GM21825 (cell line): ENCODE data around the gene CXorf51A.
"Not testable (repeated sequence)": the region's sequence is repeated elsewhere in the genome, so short reads cannot be mapped to it uniquely, and the experiment has no call there.

Experiments used
- ATAC-seq: cut with Tn5 transposase; IDR thresholded peaks from one replicate; pipeline ENCODE4 v1.9.1; 2021; ENCODE audit warnings: mild to moderate bottlenecking, moderate library complexity; ENCODE audit not compliant: unreplicated experiment

Gene CXorf51A

DNA sequence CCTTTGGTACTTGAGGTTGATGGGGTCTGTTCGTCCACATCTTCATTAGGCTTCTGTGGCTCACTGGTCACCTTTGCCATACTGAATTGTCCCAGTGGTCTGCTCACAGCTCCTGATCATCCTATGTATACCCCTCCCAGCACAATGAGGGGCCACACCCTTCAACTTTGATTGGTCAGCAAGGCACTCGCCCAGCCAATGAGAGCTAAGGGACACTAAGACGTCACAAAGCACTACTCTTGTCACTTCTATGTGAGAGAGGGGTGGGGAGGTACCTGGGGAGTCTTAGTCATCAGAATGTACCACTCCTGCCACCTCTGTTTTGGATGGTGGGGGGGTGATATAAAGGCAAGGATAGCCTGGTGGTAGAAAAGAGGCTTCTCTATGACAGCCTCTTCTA lies at the start of gene CXorf51A:
Gene CXorf51A (minus strand): TSS at position 101 of the 400 bp plus-strand sequence. CDS start 21 bp downstream, at position 80.
- ATAC-seq, result not testable (repeated sequence)

DNA sequence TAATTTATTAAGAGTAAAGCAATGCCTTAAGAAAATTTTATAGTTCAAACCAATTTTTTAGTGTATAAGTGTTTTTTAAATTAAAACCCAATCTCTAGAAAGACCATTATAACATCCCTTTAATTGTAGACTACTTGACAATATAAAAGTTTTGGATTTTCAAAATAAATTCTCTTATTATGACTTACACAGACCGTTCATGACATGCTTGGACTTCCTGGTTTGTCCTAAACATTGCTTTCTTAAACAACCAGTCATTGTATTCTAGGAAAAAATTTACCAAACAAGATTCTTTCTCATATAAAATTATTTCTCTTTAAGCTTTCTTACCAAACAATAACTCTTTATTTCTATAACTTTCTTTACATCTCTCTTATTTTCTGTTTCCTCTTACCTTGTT lies 49.0 kb upstream of the CXorf51A start:
- no peak for ATAC-seq

DNA sequence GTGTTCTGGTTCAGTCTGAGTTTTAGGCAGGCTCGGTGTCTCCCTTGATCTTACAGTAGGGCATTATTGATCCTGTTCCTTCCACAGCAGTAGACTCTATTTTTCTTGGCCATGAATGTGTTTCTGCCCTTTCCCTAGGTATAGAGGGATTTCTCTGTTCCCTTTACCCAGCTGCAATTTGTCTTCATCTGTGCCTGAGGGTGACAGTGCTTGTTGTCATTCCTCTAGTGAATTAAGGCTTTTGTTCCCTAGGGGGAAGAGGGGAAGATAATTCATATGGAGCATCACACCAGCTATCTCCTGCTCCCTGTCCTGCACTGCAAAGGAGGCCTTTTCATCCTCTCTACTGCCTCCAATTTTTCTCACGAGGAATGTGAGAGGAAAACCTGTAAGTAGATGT lies 39.7 kb upstream of the CXorf51A start:
- ATAC-seq, result no peak

DNA sequence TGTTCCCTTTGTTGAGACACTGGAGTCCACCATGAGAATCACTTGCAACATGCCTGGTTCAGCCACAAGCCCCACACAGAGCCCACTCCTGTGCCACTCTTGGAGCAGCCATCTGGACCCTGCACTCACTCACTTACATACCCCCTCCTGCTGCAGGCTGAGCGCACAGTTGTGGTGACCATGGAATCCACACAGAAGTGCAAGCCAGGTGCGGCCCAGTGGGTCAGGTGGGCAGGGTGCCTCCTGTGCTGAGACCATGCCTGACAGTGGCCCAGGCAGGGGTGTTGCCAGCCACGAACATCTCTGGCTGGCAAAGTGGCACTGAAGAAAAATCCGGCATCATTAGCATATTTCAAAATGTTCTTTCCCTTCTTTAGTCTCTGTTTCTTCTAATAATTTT lies 17.4 kb upstream of the CXorf51A start:
- no peak for ATAC-seq

DNA sequence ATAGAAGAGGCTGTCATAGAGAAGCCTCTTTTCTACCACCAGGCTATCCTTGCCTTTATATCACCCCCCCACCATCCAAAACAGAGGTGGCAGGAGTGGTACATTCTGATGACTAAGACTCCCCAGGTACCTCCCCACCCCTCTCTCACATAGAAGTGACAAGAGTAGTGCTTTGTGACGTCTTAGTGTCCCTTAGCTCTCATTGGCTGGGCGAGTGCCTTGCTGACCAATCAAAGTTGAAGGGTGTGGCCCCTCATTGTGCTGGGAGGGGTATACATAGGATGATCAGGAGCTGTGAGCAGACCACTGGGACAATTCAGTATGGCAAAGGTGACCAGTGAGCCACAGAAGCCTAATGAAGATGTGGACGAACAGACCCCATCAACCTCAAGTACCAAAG lies 5.1 kb downstream of the CXorf51A start, which contains the start of gene CXorf51B:
Gene CXorf51B (plus strand): TSS at position 301 of the 400 bp plus-strand sequence. CDS start 21 bp downstream, at position 322.
- not testable (repeated sequence) for ATAC-seq
